G401 (cell line): ENCODE results near the gene PPP6C. TPM values are rescaled to one million over a fixed set of nuclear protein-coding genes. Genes with fewer than 3 reads are reported as not detected.
"Not testable (repeated sequence)": the region's sequence is repeated elsewhere in the genome, so short reads cannot be mapped to it uniquely, and the experiment has no call there.

Experiments used
- DNase-seq: peaks from one replicate; pipeline ENCODE4 v3.0.0-alpha.2; 2015; ENCODE audit warnings: low spot score
- in situ Hi-C: cut with HindIII; loops from 2 replicates; pipeline ENCODE4 v1.10.0; 2016; ENCODE audit warnings: low sequenced_read_pairs, mixed read lengths
- total RNA-seq: library from RNA; depleted of rRNA; stranded (reverse); fragments of >200 nt; shearing (Covaris generic); gene quantifications from 2 replicates; pipeline ENCODE4 v1.2.3, GENCODE V29; 2014; rRNA removed

Gene PPP6C
- total RNA-seq: 32.2 and 58.9 TPM in 2 replicates

- in situ Hi-C loops: no loop called here
- peak; percentile 97 for DNase-seq
These were observed at the start of gene PPP6C for GRCh38 chr9:125189361-125190289. TSS of gene PPP6C (minus strand) at chr9:125189803. CDS start at chr9:125189718, 85 bp downstream.

GRCh38 chr9:125238915-125239446, 49.4 kb upstream of the PPP6C start:
- no peak for DNase-seq
- in situ Hi-C loops: no loop called here

DNA sequence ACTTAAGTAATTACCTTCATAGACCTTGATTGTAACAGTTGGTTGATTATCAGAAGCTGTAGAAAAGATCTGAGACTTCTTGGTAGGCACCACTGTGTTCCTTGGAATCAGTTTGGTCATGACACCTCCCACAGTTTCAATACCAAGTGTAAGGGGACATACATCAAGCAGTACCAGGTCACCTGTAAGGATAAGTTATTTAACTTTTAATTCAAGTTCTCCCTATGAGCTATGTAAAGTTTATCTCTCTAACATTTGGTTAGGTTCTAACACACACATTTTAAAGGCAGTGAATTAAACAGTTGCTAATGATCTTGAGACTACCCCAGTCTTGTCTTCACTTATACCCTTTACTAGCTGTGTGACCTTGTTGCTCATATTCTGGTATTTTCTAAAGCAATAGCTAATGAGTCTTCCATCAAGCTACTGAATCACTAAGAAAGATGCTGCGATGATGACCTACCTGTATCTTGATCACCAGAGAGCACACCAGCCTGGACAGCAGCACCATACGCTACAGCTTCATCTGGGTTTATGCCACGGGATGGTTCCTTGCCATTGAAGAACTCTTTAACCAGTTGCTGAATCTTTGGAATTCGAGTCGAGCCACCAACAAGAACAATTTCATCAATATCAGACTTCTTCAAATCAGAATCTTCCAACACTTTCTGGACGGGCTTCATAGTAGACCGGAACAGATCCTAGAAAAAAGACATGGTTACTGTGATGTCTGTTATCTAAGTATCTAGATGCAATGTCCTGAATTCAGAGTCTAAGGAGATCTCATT, 48.7 kb upstream of the PPP6C start:
- in situ Hi-C loops: no loop called here
- no peak for DNase-seq

- DNase-seq, in situ Hi-C loops: not testable (repeated sequence)
These were observed 47.0 kb upstream of the PPP6C start for GRCh38 chr9:125236520-125237159.

DNA sequence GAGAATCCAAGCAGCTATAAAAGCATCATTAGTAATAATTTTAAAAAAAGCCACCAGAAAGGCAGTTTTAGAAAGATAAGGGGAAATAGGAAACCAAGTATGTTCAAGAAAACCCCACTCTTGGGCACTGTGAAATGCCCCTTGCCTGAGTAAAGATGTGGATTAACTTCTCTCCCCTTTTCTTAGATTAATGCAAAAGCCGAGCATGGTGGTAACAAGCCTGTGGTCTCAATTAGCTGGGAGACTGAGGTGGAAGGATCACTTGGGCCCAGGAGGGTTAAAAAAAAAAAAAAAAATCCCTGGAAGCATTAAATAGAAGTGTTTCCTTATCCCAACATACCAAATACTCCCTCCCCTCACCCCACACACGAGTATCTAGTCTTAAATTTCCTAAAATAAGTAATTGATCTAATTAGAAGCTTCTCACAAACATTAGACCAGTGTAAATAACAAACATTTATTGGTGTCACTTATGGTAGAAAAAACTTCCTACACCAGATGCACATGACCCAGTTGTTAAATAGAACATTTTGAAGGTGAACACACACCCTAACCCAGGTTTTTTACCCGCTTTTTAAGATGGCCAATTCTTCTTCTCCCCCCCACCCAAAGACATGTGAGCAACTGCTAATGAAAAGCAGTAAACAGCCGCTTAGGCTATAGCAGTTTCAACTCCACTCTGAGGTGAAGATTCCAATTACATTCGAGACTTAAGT, 46.4 kb upstream of the PPP6C start:
- in situ Hi-C loops: no loop called here
- no peak for DNase-seq

- DNase-seq, in situ Hi-C loops: not testable (repeated sequence)
These were observed 44.5 kb upstream of the PPP6C start for GRCh38 chr9:125234099-125234498.

- in situ Hi-C loops: no loop called here
These were observed 44.1 kb upstream of the PPP6C start for GRCh38 chr9:125233678-125234077.

DNA sequence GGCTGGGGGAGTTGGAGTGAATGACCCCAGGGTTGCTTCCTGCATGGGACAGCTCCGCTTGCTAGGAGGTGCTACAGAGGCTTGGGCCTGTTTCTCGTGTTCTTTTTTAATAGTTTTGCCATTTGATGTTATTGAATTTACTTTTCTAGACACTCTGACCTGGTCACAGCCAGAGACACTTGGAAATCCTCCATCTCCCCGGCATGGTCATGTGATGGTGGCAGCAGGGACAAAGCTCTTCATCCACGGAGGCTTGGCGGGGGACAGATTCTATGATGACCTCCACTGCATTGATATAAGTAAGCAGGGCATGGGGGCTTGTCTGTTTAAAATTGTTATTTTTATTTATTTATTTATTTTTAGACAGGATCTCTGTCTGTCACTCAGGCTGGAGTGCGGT, 38.2 kb upstream of the PPP6C start:
- in situ Hi-C loops: no loop called here
- no peak for DNase-seq

More at GRCh38 chr9:125233678-125234077, 44.1 kb upstream of the PPP6C start:
- no peak for DNase-seq

- DNase-seq, in situ Hi-C loops: not testable (repeated sequence)
These were observed 35.3 kb upstream of the PPP6C start for GRCh38 chr9:125224858-125225257.

DNA sequence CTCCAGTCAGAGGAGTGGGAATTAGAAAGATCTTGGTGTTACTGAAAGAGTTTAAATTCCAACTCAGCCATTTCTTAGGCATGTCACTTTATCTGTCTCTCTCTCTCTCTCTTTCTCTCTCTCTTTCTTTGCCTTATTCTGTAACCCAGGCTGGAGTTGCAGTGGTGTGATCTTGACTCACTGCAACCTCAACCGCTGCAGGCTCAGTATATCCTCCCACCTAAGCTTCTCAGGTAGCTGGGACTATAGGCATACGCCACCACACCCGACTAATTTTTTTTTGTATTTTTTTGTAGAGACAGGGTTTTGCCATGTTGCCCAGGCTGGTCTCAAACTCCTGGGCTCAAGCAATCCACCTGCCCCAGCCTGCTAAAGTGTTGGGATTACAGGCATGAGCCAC, 29.0 kb upstream of the PPP6C start:
- DNase-seq: no peak
- in situ Hi-C loops: no loop called here

DNA sequence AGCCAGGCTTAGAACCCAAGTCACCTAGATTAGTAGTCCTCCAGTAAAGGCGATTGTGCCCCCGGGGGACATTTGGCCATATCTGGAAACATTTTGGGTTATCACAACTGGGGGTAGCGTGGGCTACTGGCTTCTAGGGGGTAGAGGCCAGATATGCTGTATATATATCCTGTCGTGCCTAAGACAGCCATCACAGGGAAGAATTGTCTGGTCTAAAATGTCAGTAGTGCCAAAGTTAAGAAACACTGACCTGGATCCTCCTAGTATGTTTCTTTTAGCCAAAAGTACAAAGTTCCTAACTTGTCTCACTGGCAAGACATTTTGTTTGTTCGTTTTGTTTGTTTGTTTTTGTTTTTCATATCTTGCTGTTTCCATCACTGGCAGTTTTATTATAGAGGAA, 24.6 kb upstream of the PPP6C start:
- DNase-seq: no peak
- in situ Hi-C loops: no loop called here

DNA sequence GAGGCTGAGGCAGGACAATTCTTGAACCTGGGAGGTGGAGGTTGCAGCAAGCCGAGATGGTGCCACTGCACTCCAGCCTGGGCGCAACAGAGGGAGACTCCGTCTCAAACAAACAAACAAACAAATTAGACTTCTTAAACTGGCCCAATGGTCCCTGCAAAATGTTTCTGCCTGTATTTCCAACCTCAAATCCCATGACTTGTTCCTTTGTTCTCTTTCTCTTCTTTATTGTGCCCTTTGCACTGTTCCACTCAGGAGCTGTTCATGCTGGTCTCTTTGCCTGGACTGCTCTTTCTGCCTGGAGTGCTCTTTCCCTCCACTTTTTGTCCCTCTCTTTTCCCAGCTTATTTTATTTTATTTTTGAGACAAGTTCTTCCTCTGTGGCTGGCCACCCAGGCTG, 14.9 kb upstream of the PPP6C start:
- in situ Hi-C loops: no loop called here
- no peak for DNase-seq

GRCh38 chr9:125202846-125203618, 13.4 kb upstream of the PPP6C start:
- DNase-seq: no peak
- in situ Hi-C loops: no loop called here

DNA sequence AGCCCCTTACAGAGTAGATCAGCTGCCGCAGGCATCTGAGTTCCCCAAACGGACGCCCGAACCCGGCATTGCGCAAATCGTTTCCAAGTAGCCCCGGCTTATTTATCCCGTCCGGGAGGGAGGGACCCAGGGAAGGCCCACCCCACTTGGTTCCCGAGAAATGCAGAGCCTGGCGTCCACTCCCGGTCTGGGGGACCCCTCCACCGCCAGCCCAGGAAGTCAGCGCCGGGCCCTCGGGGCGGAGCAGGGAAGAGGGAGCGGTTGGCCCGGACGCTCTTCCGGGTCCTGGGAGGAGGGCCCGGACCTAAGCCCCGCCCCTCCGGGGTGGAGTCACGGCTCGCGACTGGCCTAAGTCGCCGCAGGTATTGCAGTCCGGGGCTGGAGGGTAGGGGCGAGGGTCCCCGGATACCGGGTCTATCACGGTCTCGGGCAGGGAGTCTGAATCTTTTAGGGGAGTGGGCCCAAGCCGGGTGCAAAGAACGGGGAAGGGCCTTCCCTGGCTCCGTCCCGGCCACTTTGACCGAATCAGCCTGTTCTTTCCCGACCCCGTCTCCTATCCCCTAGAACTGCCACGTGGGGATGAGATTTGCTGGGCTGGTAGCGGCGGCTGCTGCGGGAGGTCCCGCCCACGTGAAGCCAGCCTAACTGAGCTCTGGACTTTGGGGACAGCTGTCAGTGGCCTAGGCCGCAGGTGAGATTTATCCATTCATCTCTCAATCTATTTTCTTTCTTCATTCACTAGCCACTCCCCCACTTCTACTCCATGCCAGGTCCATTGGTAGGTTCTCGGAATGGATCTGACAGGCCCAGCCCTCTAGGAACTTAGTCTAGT, 10.8 kb upstream of the PPP6C start, which contains the start of gene RABEPK:
Gene RABEPK (plus strand): TSS at position 327 of the 832 bp plus-strand sequence. CDS start 2,472 bp downstream, outside the sequence.
- peak; percentile 94 for DNase-seq

GRCh38 chr9:125195591-125195990, 6.0 kb upstream of the PPP6C start:
- in situ Hi-C loops, DNase-seq: not testable (repeated sequence)

More for the DNA sequence above, 10.8 kb upstream of the PPP6C start, which contains the start of gene RABEPK:
- in situ Hi-C loops: no loop called here

DNA sequence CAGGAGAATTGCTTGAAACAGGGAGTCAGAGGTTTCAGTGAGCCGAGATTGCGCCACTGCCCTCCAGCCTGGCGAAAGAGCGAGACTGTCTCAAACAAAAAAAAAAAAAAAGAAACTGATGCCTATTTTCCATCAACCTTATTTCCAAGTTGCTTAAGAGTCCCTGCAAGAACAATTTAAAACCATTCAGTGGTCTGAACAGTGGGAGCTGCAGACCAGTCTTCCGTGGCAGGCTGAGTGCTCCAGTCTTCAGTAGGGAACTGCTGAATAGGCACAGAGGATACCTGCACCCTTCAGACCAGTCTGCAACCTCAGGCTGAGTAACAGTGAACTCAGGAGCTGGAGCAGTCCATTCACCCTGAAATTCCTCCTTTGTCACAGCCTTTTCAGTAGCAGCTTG, 4.9 kb upstream of the PPP6C start:
- DNase-seq, in situ Hi-C loops: not testable (repeated sequence)

- in situ Hi-C loops: no loop called here
- no peak for DNase-seq
These were observed 778 bp upstream of the PPP6C start for GRCh38 chr9:125190361-125190801.
